HG03280 (cell line): Measurements from ENCODE around the gene LHFPL3.
"Not testable (repeated sequence)": the region's sequence is repeated elsewhere in the genome, so short reads cannot be mapped to it uniquely, and the experiment has no call there.

Experiments used
- ATAC-seq: cut with Tn5 transposase; IDR thresholded peaks from one replicate; pipeline ENCODE4 v1.9.1; 2021; ENCODE audit warnings: mild to moderate bottlenecking, moderate library complexity; ENCODE audit not compliant: unreplicated experiment

Gene LHFPL3

GRCh38 chr7:104661575-104661974 is 333.2 kb downstream of the LHFPL3 start:
- no peak for ATAC-seq

- no peak for ATAC-seq
Measured at GRCh38 chr7:104664648-104665047, 336.2 kb downstream of the LHFPL3 start.

- ATAC-seq, result no peak
Measured at GRCh38 chr7:104677587-104677986, 349.2 kb downstream of the LHFPL3 start.

- no peak for ATAC-seq
Measured at GRCh38 chr7:104679085-104679484, 350.7 kb downstream of the LHFPL3 start.

- ATAC-seq, result no peak
Measured at GRCh38 chr7:104686286-104686685, 357.9 kb downstream of the LHFPL3 start.

- no peak for ATAC-seq
Measured at GRCh38 chr7:104694710-104695109, 366.3 kb downstream of the LHFPL3 start.

- no peak for ATAC-seq
Measured at GRCh38 chr7:104695563-104695962, 367.2 kb downstream of the LHFPL3 start.

- ATAC-seq, result no peak
Measured at GRCh38 chr7:104700336-104700735, 371.9 kb downstream of the LHFPL3 start.

- not testable (repeated sequence) for ATAC-seq
Measured at GRCh38 chr7:104721027-104721426, 392.6 kb downstream of the LHFPL3 start.

GRCh38 chr7:104723001-104723400 is 394.6 kb downstream of the LHFPL3 start:
- ATAC-seq, result no peak

GRCh38 chr7:104758504-104758903 is 430.1 kb downstream of the LHFPL3 start:
- no peak for ATAC-seq

GRCh38 chr7:104761892-104762291 is 433.5 kb downstream of the LHFPL3 start:
- ATAC-seq, result no peak

GRCh38 chr7:104767113-104767512 is 438.7 kb downstream of the LHFPL3 start:
- ATAC-seq, result no peak

- no peak for ATAC-seq
Measured at GRCh38 chr7:104767826-104768536, 439.6 kb downstream of the LHFPL3 start.

GRCh38 chr7:104772405-104773345 is 444.3 kb downstream of the LHFPL3 start:
- no peak for ATAC-seq

GRCh38 chr7:104773796-104774195 is 445.4 kb downstream of the LHFPL3 start:
- ATAC-seq, result no peak

- no peak for ATAC-seq
Measured at GRCh38 chr7:104775531-104775930, 447.1 kb downstream of the LHFPL3 start.

- ATAC-seq, result no peak
Measured at GRCh38 chr7:104777301-104777800, 448.9 kb downstream of the LHFPL3 start.

GRCh38 chr7:104779888-104780287 is 451.5 kb downstream of the LHFPL3 start:
- no peak for ATAC-seq

- ATAC-seq, result no peak
Measured at GRCh38 chr7:104784686-104785085, 456.3 kb downstream of the LHFPL3 start.

GRCh38 chr7:104789780-104790179 is 461.4 kb downstream of the LHFPL3 start:
- ATAC-seq, result no peak

GRCh38 chr7:104790440-104790839 is 462.0 kb downstream of the LHFPL3 start:
- no peak for ATAC-seq
